ENCODE data around the gene POLR2F. TPM values are rescaled to one million over a fixed set of nuclear protein-coding genes. Genes with fewer than 3 reads are reported as not detected.

POLR2F gene
- polyA plus RNA-seq, 1 donor from 2014 or later: 195 TPM

- Histone ChIP-seq H3K9me2 (ENCODE audit: insufficient read depth, low read length) (no peaks in the 10 kb centered on the region), H3K9me3 (ENCODE audit: low read length) (no peaks in the 10 kb centered on the region), H3F3A (ENCODE audit: insufficient read depth, low read length, poor library complexity, severe bottlenecking) (no peaks in the 10 kb centered on the region), H4K20me1 (ENCODE audit: insufficient read depth) (no peaks in the 10 kb centered on the region), H3K9ac (ENCODE audit: low read length) (no peak overlapping the region), H3K4me3 (ENCODE audit: low read length) (no peak overlapping the region), H2AFZ (ENCODE audit: low read depth, low read length) (no peak overlapping the region), H3K27ac (ENCODE audit: low read length) (no peak overlapping the region), H3K27me3 (ENCODE audit: insufficient read depth, low read depth, low read length) (no peaks in the 10 kb centered on the region), H3K36me3 (ENCODE audit: insufficient read depth, low read length) (no peaks in the 10 kb centered on the region), H3K79me2 (replicated peaks; ENCODE audit: insufficient read depth, low read length) (no peaks in the 10 kb centered on the region), H3K4me2 (ENCODE audit: low read length) (no peak overlapping the region)
- TF ChIP-seq CTCF (IDR thresholded peaks at IDR 0.05; ENCODE audit: poor library complexity, severe bottlenecking) (no peak), SMC3 (conservative IDR thresholded peaks at IDR 0.05; ENCODE audit: poor library complexity) (no peak), TAF1 (IDR thresholded peaks at IDR 0.05; ENCODE audit: low read depth) (no peak), POLR2AphosphoS5 (IDR thresholded peaks at IDR 0.05) (no peak), REST (IDR thresholded peaks at IDR 0.05; ENCODE audit: borderline replicate concordance) (no peak), EP300 (conservative IDR thresholded peaks at IDR 0.05; ENCODE audit: poor library complexity, severe bottlenecking) (no peak), RAD21 (conservative IDR thresholded peaks at IDR 0.05) (no peak), EZH2 (IDR thresholded peaks at IDR 0.05; ENCODE audit: borderline replicate concordance, insufficient read depth, low read length, poor library complexity, severe bottlenecking) (no peak), MXI1 (conservative IDR thresholded peaks at IDR 0.05; ENCODE audit: poor library complexity, severe bottlenecking) (no peak)
These were observed 29.0 kb upstream of the POLR2F start for GRCh38 chr22:37924386-37925065.

- H3K9ac ChIP-seq (ENCODE audit: low read length): no peak overlapping the region
- H3K4me2 ChIP-seq (ENCODE audit: low read length): no peak overlapping the region
- no peaks in the 10 kb centered on the region for H4K20me1 ChIP-seq (ENCODE audit: insufficient read depth)
- no peak for TF ChIP-seq EZH2 (IDR thresholded peaks at IDR 0.05; ENCODE audit: borderline replicate concordance, insufficient read depth, low read length, poor library complexity, severe bottlenecking)
- no peak for TF ChIP-seq TAF1 (IDR thresholded peaks at IDR 0.05; ENCODE audit: low read depth)
- no peak for TF ChIP-seq SMC3 (conservative IDR thresholded peaks at IDR 0.05; ENCODE audit: poor library complexity)
- TF ChIP-seq POLR2AphosphoS5 (IDR thresholded peaks at IDR 0.05): no peak
- no peak for TF ChIP-seq CTCF (IDR thresholded peaks at IDR 0.05; ENCODE audit: poor library complexity, severe bottlenecking)
- TF ChIP-seq REST (IDR thresholded peaks at IDR 0.05; ENCODE audit: borderline replicate concordance): no peak
- TF ChIP-seq MXI1 (conservative IDR thresholded peaks at IDR 0.05; ENCODE audit: poor library complexity, severe bottlenecking): no peak
- TF ChIP-seq EP300 (conservative IDR thresholded peaks at IDR 0.05; ENCODE audit: poor library complexity, severe bottlenecking): no peak
- TF ChIP-seq RAD21 (conservative IDR thresholded peaks at IDR 0.05): no peak
- H2AFZ ChIP-seq (ENCODE audit: low read depth, low read length): no peak overlapping the region
- H3K27ac ChIP-seq (ENCODE audit: low read length): no peak overlapping the region
- no peaks in the 10 kb centered on the region for H3K9me2 ChIP-seq (ENCODE audit: insufficient read depth, low read length)
- H3F3A ChIP-seq (ENCODE audit: insufficient read depth, low read length, poor library complexity, severe bottlenecking): no peaks in the 10 kb centered on the region
- no peak overlapping the region for H3K4me3 ChIP-seq (ENCODE audit: low read length)
- H3K36me3 ChIP-seq (ENCODE audit: insufficient read depth, low read length): no peaks in the 10 kb centered on the region
- H3K79me2 ChIP-seq (replicated peaks; ENCODE audit: insufficient read depth, low read length): no peaks in the 10 kb centered on the region
- H3K9me3 ChIP-seq (ENCODE audit: low read length): no peaks in the 10 kb centered on the region
- H3K27me3 ChIP-seq (ENCODE audit: insufficient read depth, low read depth, low read length): no peaks in the 10 kb centered on the region
These were observed 28.2 kb upstream of the POLR2F start for GRCh38 chr22:37925330-37925729.
